HG02798 (cell line): ENCODE measurements around the gene IGSF8.
A peak's percentile ranks its signal among the peaks of the same experiment; 100 is the strongest.

Experiments used
- ATAC-seq: cut with Tn5 transposase; IDR thresholded peaks from one replicate; pipeline ENCODE4 v1.9.1; 2021; ENCODE audit warnings: mild to moderate bottlenecking; ENCODE audit not compliant: unreplicated experiment, poor library complexity

Gene IGSF8

GRCh38 chr1:160108888-160109662 lies 10.7 kb upstream of the IGSF8 start:
- ATAC-seq: no peak

GRCh38 chr1:160107512-160107911 lies 9.1 kb upstream of the IGSF8 start:
- no peak for ATAC-seq

GRCh38 chr1:160105155-160105554 lies 6.7 kb upstream of the IGSF8 start:
- ATAC-seq: no peak

GRCh38 chr1:160104486-160104885 lies 6.1 kb upstream of the IGSF8 start:
- ATAC-seq: no peak

GRCh38 chr1:160103658-160104408 lies 5.4 kb upstream of the IGSF8 start:
- no peak for ATAC-seq

- ATAC-seq: no peak
These were observed 3.5 kb upstream of the IGSF8 start for GRCh38 chr1:160101717-160102522.

GRCh38 chr1:160101037-160101716 lies 2.8 kb upstream of the IGSF8 start:
- peak; percentile 37 for ATAC-seq

- no peak for ATAC-seq
These were observed 1.4 kb upstream of the IGSF8 start for GRCh38 chr1:160099716-160100375.

- ATAC-seq: peak; percentile 91
These were observed 588 bp upstream of the IGSF8 start for GRCh38 chr1:160098852-160099561.

- ATAC-seq: no peak
These were observed 1.1 kb downstream of the IGSF8 start for GRCh38 chr1:160097151-160097910.

GRCh38 chr1:160096274-160097116 lies 1.9 kb downstream of the IGSF8 start:
- ATAC-seq: no peak

GRCh38 chr1:160095382-160096105 lies 2.9 kb downstream of the IGSF8 start:
- ATAC-seq: no peak

- ATAC-seq: no peak
These were observed 3.6 kb downstream of the IGSF8 start for GRCh38 chr1:160094806-160095205.

- no peak for ATAC-seq
These were observed 4.2 kb downstream of the IGSF8 start for GRCh38 chr1:160094291-160094625.

- no peak for ATAC-seq
These were observed 4.7 kb downstream of the IGSF8 start for GRCh38 chr1:160093624-160094290.

GRCh38 chr1:160093069-160093395 lies 5.4 kb downstream of the IGSF8 start:
- no peak for ATAC-seq
